Activated naive CD8-positive, alpha-beta T cell treated with anti-CD3 and anti-CD28 coated beads, Interleukin-2, amount 50 U/mL, for 24 hours (primary cell): Measurements from ENCODE around the gene BCAS1.
A peak's percentile ranks its signal among the peaks of the same experiment; 100 is the strongest.

ENCODE experiments used
- ATAC-seq: fragments of 150-1000 bp; cut with Tn5 transposase; one replicate; pipeline ENCODE4 v1.10.0; 2021
- DNase-seq: peaks from one replicate; pipeline ENCODE4 v3.0.0; 2021
- H3K27ac Mint-ChIP-seq: one replicate; pipeline ENCODE4 v1.8.0; 2021; ENCODE audit warnings: mild to moderate bottlenecking, mixed read lengths
- H3K27me3 Mint-ChIP-seq: one replicate; pipeline ENCODE4 v1.8.0; 2021; ENCODE audit warnings: mixed read lengths
- H3K36me3 Mint-ChIP-seq: one replicate; pipeline ENCODE4 v1.8.0; 2021; ENCODE audit warnings: low read depth, mixed read lengths
- H3K4me1 Mint-ChIP-seq: one replicate; pipeline ENCODE4 v1.8.0; 2021; ENCODE audit warnings: mixed read lengths
- H3K4me3 Mint-ChIP-seq: one replicate; pipeline ENCODE4 v1.8.0; 2021; ENCODE audit warnings: mild to moderate bottlenecking, moderate library complexity, mixed read lengths
- H3K9me3 Mint-ChIP-seq: one replicate; pipeline ENCODE4 v1.8.0; 2021; ENCODE audit warnings: mixed read lengths

The BCAS1 gene

GRCh38 chr20:53960579-53961272 lies 109.7 kb downstream of the BCAS1 start:
- ATAC-seq (no peak), DNase-seq (no peak)
- no peak overlapping the region for H3K27ac Mint-ChIP-seq
- H3K27me3 Mint-ChIP-seq = peaks cover 12% of the 10 kb centered on the region
- no peaks in the 10 kb centered on the region for H3K4me1 Mint-ChIP-seq
- no peak overlapping the region for H3K4me3 Mint-ChIP-seq
- no peaks in the 10 kb centered on the region for H3K36me3 Mint-ChIP-seq
- no peaks in the 10 kb centered on the region for H3K9me3 Mint-ChIP-seq

- no peak overlapping the region for H3K4me3 Mint-ChIP-seq
- peaks cover 12% of the 10 kb centered on the region for H3K27me3 Mint-ChIP-seq
- no peak overlapping the region for H3K27ac Mint-ChIP-seq
- no peaks in the 10 kb centered on the region for H3K9me3 Mint-ChIP-seq
- no peaks in the 10 kb centered on the region for H3K36me3 Mint-ChIP-seq
- H3K4me1 Mint-ChIP-seq = no peaks in the 10 kb centered on the region
- DNase-seq (no peak), ATAC-seq (no peak)
Measured at GRCh38 chr20:53959911-53960578, 110.3 kb downstream of the BCAS1 start.

GRCh38 chr20:53958260-53958659 lies 112.1 kb downstream of the BCAS1 start:
- H3K4me1 Mint-ChIP-seq = no peaks in the 10 kb centered on the region
- no peak for DNase-seq
- peaks cover 4% of the 10 kb centered on the region for H3K9me3 Mint-ChIP-seq
- no peak overlapping the region for H3K27ac Mint-ChIP-seq
- ATAC-seq = no peak
- H3K4me3 Mint-ChIP-seq = no peak overlapping the region
- H3K36me3 Mint-ChIP-seq = no peaks in the 10 kb centered on the region
- H3K27me3 Mint-ChIP-seq = peaks cover 5% of the 10 kb centered on the region

GRCh38 chr20:53957451-53958172 lies 112.8 kb downstream of the BCAS1 start:
- no peaks in the 10 kb centered on the region for H3K4me1 Mint-ChIP-seq
- DNase-seq (no peak), ATAC-seq (no peak)
- no peak overlapping the region for H3K27ac Mint-ChIP-seq
- no peak overlapping the region for H3K4me3 Mint-ChIP-seq
- H3K27me3 Mint-ChIP-seq = peaks cover 5% of the 10 kb centered on the region
- H3K9me3 Mint-ChIP-seq = peaks cover 8% of the 10 kb centered on the region
- H3K36me3 Mint-ChIP-seq = peaks cover 2% of the 10 kb centered on the region

- ATAC-seq (no peak), DNase-seq (no peak)
- H3K4me3 Mint-ChIP-seq = no peak overlapping the region
- H3K27ac Mint-ChIP-seq = no peak overlapping the region
- peaks cover 5% of the 10 kb centered on the region for H3K27me3 Mint-ChIP-seq
- H3K9me3 Mint-ChIP-seq = peaks cover 14% of the 10 kb centered on the region
- peaks cover 2% of the 10 kb centered on the region for H3K36me3 Mint-ChIP-seq
- H3K4me1 Mint-ChIP-seq = peaks cover 4% of the 10 kb centered on the region
Measured at GRCh38 chr20:53956013-53956715, 114.2 kb downstream of the BCAS1 start.

GRCh38 chr20:53954723-53955658 lies 115.4 kb downstream of the BCAS1 start:
- no peak overlapping the region for H3K27ac Mint-ChIP-seq
- no peak for ATAC-seq
- peaks cover 2% of the 10 kb centered on the region for H3K36me3 Mint-ChIP-seq
- peaks cover 11% of the 10 kb centered on the region for H3K4me1 Mint-ChIP-seq
- peaks cover 14% of the 10 kb centered on the region for H3K9me3 Mint-ChIP-seq
- no peak overlapping the region for H3K4me3 Mint-ChIP-seq
- H3K27me3 Mint-ChIP-seq = peaks cover 2% of the 10 kb centered on the region
- no peak for DNase-seq

DNA sequence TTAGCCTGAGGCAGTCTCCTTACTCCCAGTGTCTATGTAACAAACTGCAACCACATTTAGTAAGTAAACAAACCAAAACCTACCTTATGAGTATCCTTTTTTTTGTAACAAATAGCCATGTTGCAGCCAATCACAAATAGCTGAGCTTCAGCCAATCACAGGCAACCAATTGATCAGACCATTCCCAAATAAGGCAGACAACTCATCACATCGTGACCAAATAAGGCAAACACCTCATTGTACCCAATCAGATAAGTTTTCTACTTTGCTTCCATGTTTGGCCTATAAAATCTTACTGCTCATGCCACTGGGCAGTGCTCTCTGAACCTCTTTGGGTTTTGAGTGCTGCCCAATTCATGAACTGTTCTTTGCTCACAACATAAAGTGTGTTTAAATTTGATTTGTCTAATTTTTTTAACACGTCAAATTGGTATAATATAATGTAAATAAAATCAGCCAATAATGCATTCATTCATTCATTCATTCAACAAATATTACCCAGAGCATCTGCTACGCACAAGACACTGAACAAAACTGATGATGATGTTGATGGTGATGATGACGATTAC lies 117.8 kb downstream of the BCAS1 start:
- H3K9me3 Mint-ChIP-seq = peaks cover 14% of the 10 kb centered on the region
- H3K4me1 Mint-ChIP-seq = peaks cover 34% of the 10 kb centered on the region
- DNase-seq = no peak

GRCh38 chr20:53950578-53950977 lies 119.8 kb downstream of the BCAS1 start:
- ATAC-seq (no peak), DNase-seq (no peak)
- Mint-ChIP-seq H3K27me3 (no peaks in the 10 kb centered on the region), H3K36me3 (peaks cover 2% of the 10 kb centered on the region), H3K27ac (no peak overlapping the region), H3K9me3 (peaks cover 14% of the 10 kb centered on the region), H3K4me1 (peaks cover 38% of the 10 kb centered on the region), H3K4me3 (no peak overlapping the region)

More for the DNA sequence above, 117.8 kb downstream of the BCAS1 start:
- Mint-ChIP-seq H3K27me3 (peaks cover 2% of the 10 kb centered on the region), H3K27ac (no peak overlapping the region), H3K4me3 (no peak overlapping the region), H3K36me3 (peaks cover 2% of the 10 kb centered on the region)
- no peak for ATAC-seq

DNA sequence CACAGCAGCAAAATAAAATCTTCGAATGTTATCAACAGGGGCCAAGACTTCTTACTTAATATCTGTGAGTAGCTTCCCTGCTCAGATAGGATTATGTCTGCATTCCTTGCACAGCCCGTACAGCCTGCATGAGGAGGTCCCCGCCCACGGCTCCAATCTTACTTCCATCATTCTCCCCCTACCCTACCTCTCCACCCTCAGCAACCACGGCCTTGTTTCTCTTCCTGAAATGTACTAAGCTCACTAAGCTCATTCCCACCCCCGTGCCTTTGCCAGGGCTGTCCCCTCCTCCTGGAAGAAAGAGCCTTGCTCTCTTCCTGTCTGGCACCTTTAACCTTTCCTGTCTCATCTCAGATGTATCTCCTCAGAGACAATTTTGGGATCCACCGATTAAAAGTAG lies 120.4 kb downstream of the BCAS1 start:
- no peak overlapping the region for H3K4me3 Mint-ChIP-seq

GRCh38 chr20:53949319-53949839 lies 121.0 kb downstream of the BCAS1 start:
- Mint-ChIP-seq H3K4me1 (peaks cover 40% of the 10 kb centered on the region), H3K27ac (peak overlapping the region; percentile 83), H3K9me3 (peaks cover 14% of the 10 kb centered on the region), H3K27me3 (no peaks in the 10 kb centered on the region), H3K4me3 (peak overlapping the region; percentile 69), H3K36me3 (peaks cover 2% of the 10 kb centered on the region)
- peak; percentile 74 for DNase-seq
- peak; percentile 90 for ATAC-seq

More for the DNA sequence above, 120.4 kb downstream of the BCAS1 start:
- ATAC-seq = no peak
- peaks cover 14% of the 10 kb centered on the region for H3K9me3 Mint-ChIP-seq
- H3K36me3 Mint-ChIP-seq = peaks cover 2% of the 10 kb centered on the region
- H3K27me3 Mint-ChIP-seq = no peaks in the 10 kb centered on the region
- peak overlapping the region; percentile 83 for H3K27ac Mint-ChIP-seq
- DNase-seq = no peak
- H3K4me1 Mint-ChIP-seq = peaks cover 38% of the 10 kb centered on the region

GRCh38 chr20:53948383-53949318 lies 121.7 kb downstream of the BCAS1 start:
- ATAC-seq = peak; percentile 38
- H3K27ac Mint-ChIP-seq = peak overlapping the region; percentile 83

GRCh38 chr20:53947501-53948195 lies 122.7 kb downstream of the BCAS1 start:
- ATAC-seq = no peak
- DNase-seq = no peak
- H3K36me3 Mint-ChIP-seq = no peaks in the 10 kb centered on the region
- no peak overlapping the region for H3K4me3 Mint-ChIP-seq
- H3K27ac Mint-ChIP-seq = peak overlapping the region; percentile 83
- H3K4me1 Mint-ChIP-seq = peaks cover 46% of the 10 kb centered on the region
- H3K9me3 Mint-ChIP-seq = peaks cover 6% of the 10 kb centered on the region
- H3K27me3 Mint-ChIP-seq = no peaks in the 10 kb centered on the region

More at GRCh38 chr20:53948383-53949318, 121.7 kb downstream of the BCAS1 start:
- Mint-ChIP-seq H3K4me1 (peaks cover 43% of the 10 kb centered on the region), H3K27me3 (no peaks in the 10 kb centered on the region), H3K4me3 (peak overlapping the region; percentile 69), H3K9me3 (peaks cover 14% of the 10 kb centered on the region), H3K36me3 (peaks cover 2% of the 10 kb centered on the region)
- peak; percentile 33 for DNase-seq
